HS-27A (cell line): ENCODE data around the gene UCHL1.
"Not testable (repeated sequence)": the region's sequence is repeated elsewhere in the genome, so short reads cannot be mapped to it uniquely, and the experiment has no call there.

Source experiments
- DNase-seq: peaks from one replicate; pipeline ENCODE4 v3.0.0-alpha.2; 2012; ENCODE audit warnings: low read depth, missing footprints

Gene UCHL1

DNA sequence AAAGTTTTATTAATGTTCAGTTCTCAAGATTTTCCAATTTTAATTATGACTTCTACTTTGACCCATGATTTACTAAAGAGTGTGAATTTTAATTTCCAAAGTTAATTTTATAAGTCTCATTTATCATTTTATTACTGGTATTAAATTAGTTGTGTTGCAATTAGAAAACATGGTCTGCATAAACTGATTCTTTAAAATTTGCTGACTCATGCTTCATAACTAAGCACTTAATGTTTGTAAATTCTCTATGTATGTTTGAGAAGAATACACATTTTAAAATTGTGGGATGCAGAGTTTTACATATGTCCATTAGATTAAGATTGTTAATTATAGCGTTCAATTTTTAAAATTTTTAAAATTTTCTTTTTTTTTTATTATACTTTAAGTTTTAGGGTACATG, 20.2 kb upstream of the UCHL1 start:
- no peak for DNase-seq

GRCh38 chr4:41241919-41242318, 14.8 kb upstream of the UCHL1 start:
- no peak for DNase-seq

GRCh38 chr4:41245983-41246382, 10.7 kb upstream of the UCHL1 start:
- no peak for DNase-seq

DNA sequence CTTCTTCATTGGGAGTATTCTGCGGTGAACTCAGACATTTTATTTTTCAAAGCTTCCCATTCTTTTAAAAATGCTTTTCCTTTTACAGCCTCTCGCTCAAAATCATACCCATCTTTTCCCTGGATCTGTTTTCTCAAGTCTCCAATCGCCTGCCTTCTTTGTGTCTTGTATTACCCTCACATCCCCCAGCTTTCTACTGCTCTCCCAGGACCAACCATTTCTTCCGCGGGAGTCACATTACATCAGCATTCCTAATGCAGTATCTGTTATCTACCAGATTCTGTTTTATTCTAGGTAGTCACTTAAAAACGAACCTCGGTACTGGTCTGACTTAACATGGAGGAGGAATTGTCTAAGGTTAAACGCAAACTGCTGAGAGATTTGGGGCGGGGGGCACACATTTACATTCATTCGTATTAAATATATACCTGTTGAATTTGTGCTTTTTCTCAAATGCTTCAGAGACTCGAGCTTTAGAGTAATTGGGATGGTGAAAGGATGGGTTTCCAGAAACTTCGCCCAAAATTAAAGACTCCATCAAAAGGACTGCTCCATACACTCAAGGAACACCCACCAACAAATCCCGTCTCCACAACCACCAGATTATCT, 493 bp upstream of the UCHL1 start:
- DNase-seq = no peak

DNA sequence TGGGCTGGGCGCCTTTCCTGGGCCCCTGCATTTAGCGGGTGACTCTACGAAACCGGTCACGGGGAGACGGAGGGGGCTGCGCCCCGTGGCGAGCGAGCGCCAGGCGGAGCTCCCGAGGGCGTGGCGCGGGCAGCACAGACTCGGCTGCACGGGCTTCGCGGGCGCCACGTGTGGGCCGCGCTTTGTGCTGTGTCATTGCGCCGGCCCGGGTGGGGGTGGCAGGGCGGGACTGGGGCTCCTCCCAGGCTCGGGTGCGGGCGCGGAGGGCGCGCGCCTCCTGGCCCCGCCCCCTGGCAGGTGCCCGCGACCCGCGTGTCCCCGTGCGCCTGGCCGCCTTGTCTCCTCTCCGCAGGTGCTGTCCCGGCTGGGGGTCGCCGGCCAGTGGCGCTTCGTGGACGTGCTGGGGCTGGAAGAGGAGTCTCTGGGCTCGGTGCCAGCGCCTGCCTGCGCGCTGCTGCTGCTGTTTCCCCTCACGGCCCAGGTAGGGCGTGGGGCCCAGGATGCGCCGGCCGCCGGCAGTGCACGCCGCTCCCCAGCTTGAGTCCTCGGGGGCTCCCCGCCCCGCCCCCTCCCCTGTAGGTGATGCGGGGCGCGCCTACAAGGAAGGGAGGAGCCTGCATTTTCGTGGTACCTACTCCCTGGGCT, 651 bp downstream of the UCHL1 start:
- DNase-seq = no peak

DNA sequence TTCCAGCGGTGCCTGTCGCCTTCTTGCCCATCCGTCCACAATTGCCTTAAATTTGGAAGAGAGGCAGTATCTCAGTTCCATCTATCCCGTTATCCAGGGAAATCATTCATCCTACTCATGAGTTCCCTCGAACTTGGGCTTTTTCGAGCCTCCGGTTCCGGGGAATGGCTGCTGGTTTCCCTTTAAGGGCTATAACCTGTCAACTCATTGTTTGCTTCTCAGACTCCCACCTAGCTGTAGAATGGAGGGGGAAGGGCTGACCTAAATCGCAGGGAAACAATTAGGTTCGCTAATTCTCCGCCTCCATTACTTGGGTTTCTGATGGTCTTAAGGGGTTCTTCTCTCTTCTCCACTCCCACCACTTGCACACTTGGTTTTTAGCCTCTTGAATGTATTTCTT, 1.2 kb downstream of the UCHL1 start:
- no peak for DNase-seq

- no peak for DNase-seq
Measured at GRCh38 chr4:41258783-41259182, 2.1 kb downstream of the UCHL1 start.

DNA sequence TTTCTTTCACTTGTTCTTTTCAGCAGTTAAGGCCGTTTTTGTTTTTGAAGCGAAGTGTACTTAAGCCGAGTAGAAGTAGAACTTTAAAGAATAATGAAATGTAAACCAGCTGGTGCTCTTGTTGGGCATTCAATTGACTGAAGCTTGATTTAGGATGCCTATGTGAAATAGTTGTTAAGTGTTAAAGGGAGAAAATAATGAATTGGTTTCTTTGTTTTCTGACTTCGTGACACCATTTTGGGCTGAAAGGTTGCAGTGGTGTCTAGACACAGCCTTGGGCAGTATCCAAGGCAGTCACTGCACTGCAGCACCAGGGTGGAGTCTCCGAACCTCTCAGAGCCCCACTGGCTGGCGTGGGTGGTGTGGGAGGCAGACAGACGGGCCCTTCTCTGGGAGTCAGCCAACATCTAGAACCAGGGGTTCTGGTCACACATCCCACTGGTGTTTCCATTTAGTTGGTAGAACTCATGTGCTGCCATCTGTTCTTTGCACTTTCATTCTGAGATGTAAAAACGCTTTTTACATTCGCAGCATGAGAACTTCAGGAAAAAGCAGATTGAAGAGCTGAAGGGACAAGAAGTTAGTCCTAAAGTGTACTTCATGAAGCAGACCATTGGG, 3.5 kb downstream of the UCHL1 start:
- DNase-seq = no peak

DNA sequence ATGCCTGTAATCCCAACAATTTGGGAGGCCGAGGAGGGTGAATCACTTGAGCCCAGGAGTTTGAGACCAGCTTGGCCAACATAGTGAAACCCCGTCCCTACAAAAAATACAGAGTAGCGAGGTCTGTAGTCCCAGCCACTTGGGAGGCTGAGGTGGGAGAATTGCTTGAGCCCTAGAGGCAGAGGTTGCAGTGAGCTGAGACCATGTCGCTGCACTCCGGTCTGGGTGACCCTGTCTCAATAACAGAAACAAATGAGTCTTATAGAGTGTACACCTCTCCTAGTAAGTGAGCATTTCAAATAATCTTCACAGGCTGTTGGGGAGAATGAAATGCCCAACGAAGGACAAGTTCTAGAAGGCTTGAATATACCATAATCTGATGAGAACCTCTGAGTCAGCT, 5.5 kb downstream of the UCHL1 start:
- no peak for DNase-seq

- DNase-seq = no peak
Measured at GRCh38 chr4:41264212-41264611, 7.5 kb downstream of the UCHL1 start.

DNA sequence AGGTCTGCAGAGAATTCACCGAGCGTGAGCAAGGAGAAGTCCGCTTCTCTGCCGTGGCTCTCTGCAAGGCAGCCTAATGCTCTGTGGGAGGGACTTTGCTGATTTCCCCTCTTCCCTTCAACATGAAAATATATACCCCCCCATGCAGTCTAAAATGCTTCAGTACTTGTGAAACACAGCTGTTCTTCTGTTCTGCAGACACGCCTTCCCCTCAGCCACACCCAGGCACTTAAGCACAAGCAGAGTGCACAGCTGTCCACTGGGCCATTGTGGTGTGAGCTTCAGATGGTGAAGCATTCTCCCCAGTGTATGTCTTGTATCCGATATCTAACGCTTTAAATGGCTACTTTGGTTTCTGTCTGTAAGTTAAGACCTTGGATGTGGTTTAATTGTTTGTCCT, 11.3 kb downstream of the UCHL1 start:
- no peak for DNase-seq

DNA sequence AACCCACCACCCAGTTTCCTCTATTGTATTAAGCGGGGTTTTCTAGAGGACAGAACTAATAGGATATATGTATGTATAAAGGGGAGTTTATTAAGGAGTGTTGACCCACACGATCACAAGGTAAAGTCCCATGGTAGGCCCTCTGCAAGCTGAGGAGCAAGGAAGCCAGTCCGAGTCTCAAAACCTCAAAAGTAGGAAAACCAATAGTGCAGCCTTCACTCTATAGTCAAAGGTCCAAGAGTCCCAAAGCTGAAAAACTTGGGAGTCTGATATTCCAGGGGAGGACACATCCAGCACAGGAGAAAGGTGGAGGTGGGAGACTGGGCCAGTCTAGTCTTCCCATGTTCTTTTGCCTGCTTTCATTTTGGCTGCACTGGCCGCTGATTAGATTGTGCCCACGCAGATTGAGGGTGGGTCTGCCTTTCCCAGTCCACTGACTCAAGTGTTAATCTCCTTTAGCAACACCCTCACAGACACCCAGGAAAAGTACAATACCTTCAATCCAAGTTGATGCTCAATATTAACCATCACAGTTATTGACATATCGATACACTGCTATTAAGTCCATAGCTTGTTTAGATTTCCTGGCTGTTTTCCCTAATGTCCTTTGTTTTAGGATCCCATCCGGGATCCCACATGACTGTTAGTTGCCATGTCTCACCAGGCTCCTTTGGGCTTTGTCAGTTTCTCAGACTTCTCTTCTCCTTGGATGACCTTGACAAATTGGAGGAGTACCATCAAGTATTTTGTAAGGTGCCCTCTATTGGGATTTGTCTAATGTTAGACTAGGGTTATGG, 12.2 kb downstream of the UCHL1 start:
- DNase-seq = no peak

DNA sequence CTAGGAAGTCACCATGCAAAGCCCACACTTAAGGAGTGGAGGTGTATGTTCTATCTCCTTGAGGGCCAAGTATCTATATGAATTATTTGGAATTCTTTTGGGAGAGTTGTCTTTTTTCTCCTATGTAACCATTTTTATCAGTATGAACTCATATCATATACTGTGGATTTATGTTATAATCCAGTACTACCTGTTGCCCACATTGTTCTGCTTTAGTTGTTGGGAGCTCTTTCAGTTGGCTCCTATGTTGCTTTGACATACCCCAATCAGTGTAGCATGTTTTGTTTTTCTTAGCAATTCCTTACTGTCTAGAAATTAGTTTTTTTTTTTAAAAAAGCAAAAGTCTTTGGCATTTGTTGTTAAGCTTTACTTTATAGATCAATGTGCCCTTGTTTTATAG, 13.0 kb downstream of the UCHL1 start:
- no peak for DNase-seq

- not testable (repeated sequence) for DNase-seq
Measured at GRCh38 chr4:41275931-41276330, 19.2 kb downstream of the UCHL1 start.

- DNase-seq = no peak
Measured at GRCh38 chr4:41280010-41280409, 23.3 kb downstream of the UCHL1 start.

- peak; percentile 73 for DNase-seq
Measured at GRCh38 chr4:41281038-41281634, 24.4 kb downstream of the UCHL1 start.

DNA sequence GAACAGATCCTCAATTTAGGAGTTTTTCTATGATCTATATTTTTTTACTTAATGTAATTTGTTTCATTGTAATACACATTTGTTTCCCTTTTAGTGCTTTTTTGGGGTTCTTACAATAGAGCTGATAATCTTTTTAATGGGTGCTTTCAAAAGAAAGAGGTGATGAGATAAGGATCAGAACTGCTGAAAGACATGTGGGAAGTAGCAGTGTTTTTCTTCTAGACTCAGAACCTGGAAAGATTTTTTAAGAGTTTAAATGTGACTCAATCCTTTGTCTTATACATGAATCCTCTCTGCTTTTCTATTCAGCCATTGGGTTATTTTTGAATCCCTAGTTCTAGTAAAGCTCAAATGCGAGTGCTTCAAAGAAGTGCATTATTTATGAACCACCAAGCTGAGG, 25.6 kb downstream of the UCHL1 start:
- DNase-seq = no peak

DNA sequence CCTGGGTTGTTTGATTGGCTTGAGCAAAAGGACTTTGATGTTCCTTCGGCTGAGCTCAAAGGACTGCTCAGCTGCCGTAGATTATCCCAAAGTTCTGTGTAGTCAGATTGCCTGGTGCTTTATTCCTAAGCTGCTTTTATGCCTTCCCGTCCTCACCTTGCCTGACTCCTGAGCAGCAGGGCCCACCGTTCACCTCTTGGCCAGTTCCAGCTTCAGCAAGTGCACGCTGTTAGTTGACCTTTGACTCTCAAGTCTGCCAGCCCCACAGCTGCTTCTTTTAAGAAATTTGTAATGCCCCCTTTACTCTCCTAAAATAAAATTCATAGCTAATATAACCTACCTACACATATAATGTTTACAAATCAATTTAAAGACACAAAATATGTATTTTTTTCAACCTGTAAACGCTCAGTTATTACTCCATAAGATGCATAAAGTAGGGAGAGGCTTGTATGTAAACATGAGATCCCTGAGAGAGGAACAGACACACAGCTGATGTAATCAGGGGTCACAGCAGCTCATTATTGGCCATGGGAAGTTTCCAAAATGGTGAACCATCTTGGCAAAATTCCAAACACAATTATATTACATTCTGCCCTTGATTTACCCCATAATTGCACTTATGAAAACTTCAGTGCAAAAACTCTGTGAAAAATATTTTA, 28.6 kb downstream of the UCHL1 start:
- DNase-seq = no peak

- DNase-seq = no peak
Measured at GRCh38 chr4:41285864-41286235, 29.1 kb downstream of the UCHL1 start.

DNA sequence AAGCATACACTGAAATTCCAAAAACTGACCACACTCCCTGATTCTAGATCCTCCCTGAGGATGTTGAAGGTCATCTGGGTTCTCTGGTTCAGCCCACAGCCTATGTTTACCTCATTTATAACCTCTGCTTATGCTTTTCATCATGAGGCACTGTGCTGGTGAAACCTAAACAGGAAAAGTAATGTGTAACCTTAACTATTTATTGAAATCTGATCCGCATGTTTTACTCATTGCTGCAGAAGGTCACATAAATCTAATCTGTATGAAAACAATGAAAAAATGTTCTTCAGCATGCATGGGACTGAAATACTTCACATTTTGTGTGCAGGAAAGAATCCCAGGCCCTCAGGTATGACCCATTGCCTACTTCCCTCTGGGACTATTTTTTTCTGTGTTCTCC, 30.3 kb downstream of the UCHL1 start:
- peak; percentile 47 for DNase-seq

GRCh38 chr4:41287852-41288251, 31.1 kb downstream of the UCHL1 start:
- DNase-seq = no peak

GRCh38 chr4:41288254-41288653, 31.5 kb downstream of the UCHL1 start:
- no peak for DNase-seq
